HG03095 (cell line): ENCODE data around the gene GIGYF2.
"Not testable (repeated sequence)": the region's sequence is repeated elsewhere in the genome, so short reads cannot be mapped to it uniquely, and the experiment has no call there.

ENCODE experiments used
- ATAC-seq: cut with Tn5 transposase; IDR thresholded peaks from one replicate; pipeline ENCODE4 v1.9.1; 2021; ENCODE audit warnings: moderate library complexity; ENCODE audit not compliant: unreplicated experiment

GIGYF2 gene

GRCh38 chr2:232800166-232800565 lies 103.0 kb downstream of the GIGYF2 start:
- no peak for ATAC-seq

- ATAC-seq: no peak
Measured at GRCh38 chr2:232802091-232802490, 105.0 kb downstream of the GIGYF2 start.

DNA sequence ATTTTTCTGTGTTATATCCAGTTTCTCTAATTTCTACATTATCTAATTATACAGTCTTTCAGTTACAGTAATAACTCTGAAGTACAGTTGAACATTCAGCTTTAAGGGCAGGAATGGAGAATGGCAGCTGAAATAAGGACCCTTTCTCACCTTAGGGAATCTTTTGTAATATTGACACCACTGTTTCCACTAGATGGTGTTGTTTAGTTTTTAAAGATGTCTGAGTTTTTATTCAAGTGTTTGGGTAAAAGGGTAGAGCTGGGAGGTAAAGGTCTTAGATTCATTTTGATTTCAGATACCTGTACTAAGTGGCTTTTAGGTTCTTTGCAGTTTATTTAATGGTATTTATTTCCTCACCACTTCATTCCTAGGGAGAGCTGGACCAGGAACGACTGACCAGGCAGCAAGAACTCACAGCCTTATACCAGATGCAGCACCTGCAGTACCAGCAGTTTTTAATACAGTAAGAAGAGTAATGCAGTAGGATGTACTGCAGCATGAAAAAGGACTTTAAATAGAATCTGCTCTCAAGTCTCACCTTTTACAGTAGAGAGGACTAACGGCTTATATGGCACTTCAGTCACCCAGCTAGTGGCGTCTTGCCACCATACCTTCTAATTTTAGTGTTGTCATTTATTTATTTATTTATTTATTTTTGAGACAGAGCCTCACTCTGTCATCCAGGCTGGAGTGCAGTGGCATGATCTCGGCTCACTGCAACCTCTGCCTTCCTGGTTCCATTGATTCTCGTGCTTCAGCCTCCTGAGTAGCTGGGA lies 112.4 kb downstream of the GIGYF2 start:
- ATAC-seq: no peak

- no peak for ATAC-seq
Measured at GRCh38 chr2:232810444-232810843, 113.3 kb downstream of the GIGYF2 start.

- ATAC-seq: no peak
Measured at GRCh38 chr2:232815569-232815968, 118.4 kb downstream of the GIGYF2 start.

- ATAC-seq: no peak
Measured at GRCh38 chr2:232816657-232817056, 119.5 kb downstream of the GIGYF2 start.

DNA sequence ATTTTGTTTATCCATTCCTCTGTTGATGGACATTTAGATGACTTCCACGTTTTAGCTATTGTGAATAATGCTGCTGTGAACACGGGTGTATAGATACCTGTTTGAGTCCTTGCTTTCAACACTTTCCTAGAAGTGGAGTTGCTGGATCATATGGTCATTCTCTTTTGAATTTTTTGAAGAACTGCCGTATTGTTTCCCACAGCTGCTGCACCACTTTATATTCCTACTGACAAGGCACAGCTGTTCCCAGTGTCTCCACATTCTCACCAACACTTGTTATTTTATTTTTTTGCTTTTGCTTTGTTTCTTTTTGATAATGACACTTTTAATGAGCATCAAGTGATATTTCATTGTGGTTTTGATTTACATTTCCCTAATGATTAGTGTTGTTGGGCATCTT lies 120.6 kb downstream of the GIGYF2 start:
- ATAC-seq: no peak

GRCh38 chr2:232829988-232830387 lies 132.9 kb downstream of the GIGYF2 start:
- no peak for ATAC-seq

DNA sequence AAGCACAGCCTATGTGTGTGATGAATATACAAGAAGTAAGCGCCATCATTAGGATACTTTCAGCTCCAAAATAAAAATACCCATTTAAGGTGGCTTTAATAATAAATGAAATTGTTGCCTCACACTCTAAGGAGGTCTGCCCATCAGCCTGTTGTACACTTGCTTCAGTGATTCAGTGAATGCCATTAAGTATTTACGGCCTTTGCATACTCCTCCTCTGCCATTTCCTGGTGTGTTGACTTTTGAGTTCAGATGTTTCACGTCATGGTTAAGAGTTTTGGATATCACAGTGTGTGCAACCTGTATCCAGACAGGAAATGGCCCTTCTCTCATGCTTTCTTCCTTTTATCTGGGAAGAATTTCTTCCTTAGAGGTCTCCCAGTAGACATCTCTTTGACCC lies 134.4 kb downstream of the GIGYF2 start:
- ATAC-seq: no peak

DNA sequence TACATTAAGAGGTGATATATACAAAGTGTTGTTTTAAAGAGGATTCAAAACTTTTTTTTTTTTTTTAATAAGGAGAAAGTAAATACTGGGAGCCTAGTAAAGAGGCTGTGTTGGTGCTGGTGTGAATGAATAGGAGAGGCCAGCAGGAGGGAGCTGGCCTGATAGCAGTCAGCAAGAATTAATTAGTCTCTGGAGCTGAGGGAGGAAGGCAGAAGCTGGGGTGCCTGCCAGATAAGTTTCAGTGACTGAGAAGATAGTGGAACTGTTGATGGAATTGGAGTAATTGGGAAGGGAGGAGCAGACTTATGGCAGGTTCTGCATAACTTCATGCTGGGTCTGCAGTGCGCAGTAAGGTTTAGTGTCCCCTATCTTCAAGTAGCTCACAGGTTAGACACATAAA lies 136.7 kb downstream of the GIGYF2 start:
- no peak for ATAC-seq

DNA sequence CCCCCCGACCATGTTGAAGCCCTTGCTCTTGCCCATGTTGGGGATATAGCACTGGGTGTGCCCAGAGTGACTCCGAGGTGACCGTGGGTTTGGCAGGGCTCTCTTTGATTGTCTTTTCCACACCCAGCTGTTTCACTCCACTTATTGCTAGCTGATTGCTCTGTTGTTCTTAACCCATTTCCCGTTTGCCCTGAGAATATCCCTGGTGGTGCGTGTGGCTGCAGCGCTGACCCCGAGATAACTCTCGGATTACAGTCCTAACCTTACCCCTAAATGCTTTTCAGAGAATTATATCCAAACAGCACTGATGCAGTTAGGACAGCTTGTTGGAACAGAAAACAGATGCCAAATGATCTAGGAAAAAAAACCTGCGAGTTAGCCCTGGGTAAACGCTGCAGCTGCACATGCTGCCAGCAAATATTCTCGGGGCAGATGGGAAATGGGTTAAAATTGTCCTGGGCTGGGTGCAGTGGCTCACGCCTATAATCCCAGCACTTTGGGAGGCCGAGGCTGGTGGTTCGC lies 138.6 kb downstream of the GIGYF2 start:
- ATAC-seq: no peak

DNA sequence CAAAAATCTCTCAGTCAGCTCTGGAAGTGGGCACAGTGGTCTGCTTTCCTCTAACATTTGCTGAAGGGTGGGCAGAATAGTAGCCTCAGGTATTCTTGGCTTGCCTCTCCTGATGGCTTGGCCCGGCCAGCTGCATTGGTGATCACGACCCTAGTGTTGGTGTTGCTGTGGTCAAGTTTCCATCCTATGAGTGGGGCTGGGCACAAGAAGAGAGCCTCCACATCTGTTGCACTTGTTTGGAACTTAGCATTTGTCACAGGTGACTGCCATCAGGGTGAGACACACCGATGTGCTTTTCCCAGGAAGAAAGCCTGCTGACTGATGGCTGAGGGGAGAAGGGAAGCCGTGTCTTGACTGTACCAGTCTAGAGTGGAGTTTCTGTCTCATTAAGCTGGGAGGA lies 139.8 kb downstream of the GIGYF2 start:
- no peak for ATAC-seq

DNA sequence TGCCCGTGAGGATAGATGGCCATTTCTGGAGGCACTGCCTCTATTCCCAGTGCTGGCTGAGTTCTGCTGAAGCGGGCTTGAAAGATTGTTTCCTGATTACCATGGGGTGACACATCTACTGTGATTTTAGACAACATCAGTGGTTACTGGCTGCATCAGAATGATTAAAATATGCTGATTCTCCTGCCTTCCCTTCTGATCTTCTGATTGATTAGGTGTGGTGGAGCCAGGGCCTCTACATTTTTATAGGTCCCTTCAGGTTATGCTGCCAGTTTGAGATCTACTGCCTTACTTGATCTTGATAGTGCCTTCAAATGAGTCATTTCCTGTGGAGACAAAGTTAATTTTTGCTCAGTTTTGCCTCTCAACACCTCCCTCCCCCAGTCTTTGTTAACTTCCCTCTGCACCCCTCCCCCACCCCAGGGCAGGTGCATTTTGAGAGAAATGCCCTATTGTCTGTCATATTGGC lies 141.3 kb downstream of the GIGYF2 start:
- ATAC-seq: no peak

GRCh38 chr2:232839411-232840079 lies 142.4 kb downstream of the GIGYF2 start:
- no peak for ATAC-seq

- no peak for ATAC-seq
Measured at GRCh38 chr2:232842689-232843088, 145.6 kb downstream of the GIGYF2 start.

- no peak for ATAC-seq
Measured at GRCh38 chr2:232843834-232844233, 146.7 kb downstream of the GIGYF2 start.

DNA sequence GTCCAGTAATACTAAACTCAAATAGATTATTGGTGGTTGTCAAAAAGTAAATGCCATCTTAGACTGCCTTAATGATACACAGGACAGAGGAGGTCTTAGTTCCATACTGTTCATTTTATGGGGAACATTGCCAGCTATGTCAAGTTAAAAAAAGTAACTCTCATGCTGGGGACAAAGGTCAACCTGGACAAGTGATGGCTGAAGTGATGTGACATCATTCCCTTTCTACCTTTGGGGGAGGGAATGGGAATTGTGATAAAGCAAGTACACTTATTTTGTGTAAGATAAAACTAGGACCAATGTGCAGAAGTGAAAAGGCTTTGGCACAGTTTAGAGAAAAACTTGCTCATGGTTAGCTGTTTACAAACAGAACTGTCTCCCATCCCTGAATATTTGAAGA lies 148.9 kb downstream of the GIGYF2 start:
- no peak for ATAC-seq

GRCh38 chr2:232850039-232850438 lies 152.9 kb downstream of the GIGYF2 start:
- no peak for ATAC-seq

GRCh38 chr2:232852081-232852480 lies 154.9 kb downstream of the GIGYF2 start:
- ATAC-seq: not testable (repeated sequence)

GRCh38 chr2:232852676-232853075 lies 155.5 kb downstream of the GIGYF2 start:
- ATAC-seq: no peak

DNA sequence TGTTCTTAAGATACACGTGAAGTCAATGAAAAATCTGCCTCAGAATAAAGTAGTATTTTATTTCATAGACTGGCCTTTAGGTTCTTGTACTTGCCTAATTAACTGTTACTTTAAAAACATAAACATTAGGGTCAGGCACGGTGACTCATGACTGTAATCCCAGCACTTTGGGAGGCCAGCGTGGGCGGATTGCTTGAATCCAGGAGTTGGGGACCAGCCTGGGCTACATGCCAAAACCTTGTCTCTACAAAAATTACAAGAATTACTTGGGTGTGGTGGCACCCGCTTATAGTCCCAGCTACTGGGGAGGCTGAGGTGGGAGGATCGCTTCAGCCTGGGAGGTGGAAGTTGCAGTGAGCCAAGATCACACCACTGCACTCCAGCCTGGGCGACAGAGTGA lies 157.0 kb downstream of the GIGYF2 start:
- no peak for ATAC-seq

DNA sequence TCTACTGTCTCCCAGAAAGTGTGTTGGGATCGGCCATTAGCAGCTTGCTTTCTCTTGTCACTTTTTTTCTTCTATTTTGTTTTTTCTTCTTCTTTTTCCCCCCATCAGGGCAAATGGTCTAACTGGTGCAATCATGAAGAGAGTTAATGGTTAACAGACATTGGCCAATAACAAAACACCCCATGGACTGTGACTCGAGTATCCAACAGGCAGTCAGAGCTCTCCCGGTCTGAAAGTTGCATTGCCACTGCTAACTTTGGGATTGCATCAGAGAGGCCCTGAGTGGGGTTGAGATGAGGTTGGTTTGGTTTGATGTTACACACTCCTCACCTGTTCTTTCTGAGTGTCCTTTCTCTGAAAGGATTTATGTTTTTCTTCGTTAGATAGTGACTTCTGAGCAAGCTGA lies 160.0 kb downstream of the GIGYF2 start:
- ATAC-seq: no peak
